Right lobe of liver (tissue), 4 donors: Measurements from ENCODE around the gene MAN2B1.

Source experiments
- CTCF ChIP-seq, 4 donors: fragments of 200-600 bp in 3 of 4; fragments of 450-650 bp in 1 of 4; IDR thresholded peaks; one replicate each; pipeline versions ENCODE4 v1.5.1 to v1.8.0; 2016 to 2022; ENCODE audit warnings: antibody characterized with exemption in 4 of 4, mild to moderate bottlenecking in 2 of 4
- POLR2A ChIP-seq: fragments of 450-650 bp; IDR thresholded peaks from one replicate; pipeline ENCODE4 v1.6.1; 2017; ENCODE audit warnings: antibody characterized with exemption, mild to moderate bottlenecking
- donor health status: DM: no; HTN: no; CAD: no.
- donor health status: DM: no; HTN: no; CAD: no.
- donor health status: DM: no; HTN: yes; CAD: no.

- TF ChIP-seq POLR2A (no peak), CTCF (IDR thresholded peaks at IDR 0.05) (no peak)
Measured at GRCh38 chr19:12665671-12666264, 774 bp downstream of the MAN2B1 start.
